ENCODE measurements around the gene ATG4C.

ATG4C gene

DNA sequence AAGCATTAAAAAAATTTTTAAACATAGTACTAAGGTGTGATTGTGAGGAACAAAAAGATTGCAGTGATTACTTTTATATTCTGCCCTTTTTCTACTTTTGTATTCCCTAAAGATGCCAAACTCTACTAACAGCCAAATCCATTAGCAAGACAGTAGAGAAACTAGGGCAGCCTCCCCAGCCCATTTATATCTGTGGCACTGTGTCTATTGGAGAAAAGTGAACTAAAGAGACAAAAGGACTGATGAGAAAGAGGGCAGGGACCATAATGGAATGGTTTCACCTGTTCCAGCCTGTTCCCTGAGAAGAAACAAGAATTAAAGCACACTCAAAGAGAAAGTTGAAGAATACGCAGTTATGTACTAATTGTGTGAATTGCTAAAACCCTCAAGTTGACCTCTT is 56.6 kb downstream of the ATG4C start:
- Mint-ChIP-seq H3K9me3 (no peaks in the 10 kb centered on the region), H3K4me3 (no peak overlapping the region), H3K4me1 (ENCODE audit: low read depth in 2 of 2) (no peaks in the 10 kb centered on the region), H3K27ac (no peak overlapping the region), H3K27me3 (no peaks in the 10 kb centered on the region), H3K36me3 (ENCODE audit: insufficient read depth) (no peaks in the 10 kb centered on the region)
- DNase-seq (no peak), ATAC-seq (replicated peaks) (no peak)

GRCh38 chr1:62841587-62842169 is 57.7 kb downstream of the ATG4C start:
- Mint-ChIP-seq H3K27me3 (no peaks in the 10 kb centered on the region), H3K9me3 (no peaks in the 10 kb centered on the region), H3K36me3 (ENCODE audit: insufficient read depth) (no peaks in the 10 kb centered on the region), H3K4me3 (no peak overlapping the region), H3K4me1 (ENCODE audit: low read depth in 2 of 2) (no peaks in the 10 kb centered on the region), H3K27ac (no peak overlapping the region)
- ATAC-seq (replicated peaks) = peak; percentile 65
- peak; percentile 10 to 18 (median 17) for DNase-seq

DNA sequence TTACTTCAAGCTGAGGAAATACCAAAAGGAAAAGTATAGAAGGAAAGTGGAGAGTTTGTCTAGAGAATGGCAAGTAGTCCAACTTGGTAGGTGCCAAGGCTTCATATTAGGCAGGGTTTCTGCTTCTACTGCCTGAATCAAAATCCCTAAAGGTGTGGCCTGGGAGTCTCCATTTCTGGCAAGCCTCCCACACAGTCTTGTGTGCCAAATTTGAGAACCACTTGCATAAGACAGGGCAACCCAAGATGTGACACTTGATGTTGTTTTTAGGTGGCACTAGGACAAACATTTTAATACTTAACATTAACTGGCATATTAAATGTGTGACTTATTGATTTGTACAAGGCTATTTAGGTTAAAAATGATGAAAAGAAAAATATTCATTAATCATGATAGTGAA is 60.1 kb downstream of the ATG4C start:
- no peaks in the 10 kb centered on the region for H3K4me1 Mint-ChIP-seq (ENCODE audit: low read depth in 2 of 2)
- H3K27me3 Mint-ChIP-seq = no peaks in the 10 kb centered on the region
- DNase-seq = no peak
- no peak overlapping the region for H3K4me3 Mint-ChIP-seq
- H3K27ac Mint-ChIP-seq = no peak overlapping the region
- no peak for ATAC-seq (replicated peaks)
- no peaks in the 10 kb centered on the region for H3K9me3 Mint-ChIP-seq
- peaks cover 2% of the 10 kb centered on the region for H3K36me3 Mint-ChIP-seq (ENCODE audit: insufficient read depth)

GRCh38 chr1:62849031-62849430 is 65.1 kb downstream of the ATG4C start:
- DNase-seq (no peak), ATAC-seq (replicated peaks) (no peak)
- H3K4me1 Mint-ChIP-seq (ENCODE audit: low read depth in 2 of 2) = no peaks in the 10 kb centered on the region
- H3K4me3 Mint-ChIP-seq = no peak overlapping the region
- peaks cover 6% of the 10 kb centered on the region for H3K36me3 Mint-ChIP-seq (ENCODE audit: insufficient read depth)
- no peaks in the 10 kb centered on the region for H3K27me3 Mint-ChIP-seq
- H3K27ac Mint-ChIP-seq = no peak overlapping the region
- H3K9me3 Mint-ChIP-seq = no peaks in the 10 kb centered on the region

DNA sequence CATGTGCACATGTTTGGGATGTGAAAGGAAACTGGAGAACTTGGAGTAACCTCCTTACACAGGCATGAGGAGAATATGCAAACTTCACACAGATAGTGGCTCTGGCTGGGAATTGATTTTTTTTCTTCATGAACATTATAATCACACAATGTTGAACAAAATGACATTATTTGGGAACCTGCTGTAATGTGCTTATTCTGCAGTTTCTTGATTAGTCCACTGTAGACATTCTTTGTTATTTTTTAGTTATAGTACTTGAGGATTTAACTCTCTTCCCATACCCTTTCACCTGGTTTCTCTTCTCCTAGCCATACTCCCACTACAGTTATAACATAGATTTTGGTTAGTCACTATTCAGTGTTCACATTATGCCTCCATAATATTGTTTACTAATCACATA is 68.3 kb downstream of the ATG4C start:
- H3K27me3 Mint-ChIP-seq = no peaks in the 10 kb centered on the region
- no peaks in the 10 kb centered on the region for H3K4me1 Mint-ChIP-seq (ENCODE audit: low read depth in 2 of 2)
- no peak for DNase-seq
- peaks cover 6% of the 10 kb centered on the region for H3K36me3 Mint-ChIP-seq (ENCODE audit: insufficient read depth)
- H3K9me3 Mint-ChIP-seq = no peaks in the 10 kb centered on the region
- H3K4me3 Mint-ChIP-seq = no peak overlapping the region
- no peak overlapping the region for H3K27ac Mint-ChIP-seq
- ATAC-seq (replicated peaks) = no peak

GRCh38 chr1:62856960-62857359 is 73.0 kb downstream of the ATG4C start:
- no peak for ATAC-seq (replicated peaks)
- H3K4me3 Mint-ChIP-seq = no peak overlapping the region

GRCh38 chr1:62869217-62869754 is 85.4 kb downstream of the ATG4C start:
- no peak for DNase-seq
- H3K36me3 Mint-ChIP-seq (ENCODE audit: insufficient read depth) = no peaks in the 10 kb centered on the region
- no peak overlapping the region for H3K27ac Mint-ChIP-seq
- H3K27me3 Mint-ChIP-seq = peaks cover 0 to 9% of the 10 kb centered on the region in 2 donors
- no peak for ATAC-seq (replicated peaks)
- no peaks in the 10 kb centered on the region for H3K4me1 Mint-ChIP-seq (ENCODE audit: low read depth in 2 of 2)
- no peaks in the 10 kb centered on the region for H3K9me3 Mint-ChIP-seq
- H3K4me3 Mint-ChIP-seq = no peak overlapping the region

More at GRCh38 chr1:62856960-62857359, 73.0 kb downstream of the ATG4C start:
- H3K27me3 Mint-ChIP-seq = no peaks in the 10 kb centered on the region
- no peaks in the 10 kb centered on the region for H3K9me3 Mint-ChIP-seq
- no peak for DNase-seq
- peaks cover 3% of the 10 kb centered on the region for H3K36me3 Mint-ChIP-seq (ENCODE audit: insufficient read depth)
- no peaks in the 10 kb centered on the region for H3K4me1 Mint-ChIP-seq (ENCODE audit: low read depth in 2 of 2)
- no peak overlapping the region for H3K27ac Mint-ChIP-seq

GRCh38 chr1:62870148-62870547 is 86.2 kb downstream of the ATG4C start:
- ATAC-seq (replicated peaks) (no peak), DNase-seq (no peak)
- H3K4me3 Mint-ChIP-seq = no peak overlapping the region
- H3K4me1 Mint-ChIP-seq (ENCODE audit: low read depth in 2 of 2) = no peaks in the 10 kb centered on the region
- no peaks in the 10 kb centered on the region for H3K36me3 Mint-ChIP-seq (ENCODE audit: insufficient read depth)
- peaks cover 6 to 12% of the 10 kb centered on the region in 2 donors for H3K27me3 Mint-ChIP-seq
- no peak overlapping the region for H3K27ac Mint-ChIP-seq
- no peaks in the 10 kb centered on the region for H3K9me3 Mint-ChIP-seq

DNA sequence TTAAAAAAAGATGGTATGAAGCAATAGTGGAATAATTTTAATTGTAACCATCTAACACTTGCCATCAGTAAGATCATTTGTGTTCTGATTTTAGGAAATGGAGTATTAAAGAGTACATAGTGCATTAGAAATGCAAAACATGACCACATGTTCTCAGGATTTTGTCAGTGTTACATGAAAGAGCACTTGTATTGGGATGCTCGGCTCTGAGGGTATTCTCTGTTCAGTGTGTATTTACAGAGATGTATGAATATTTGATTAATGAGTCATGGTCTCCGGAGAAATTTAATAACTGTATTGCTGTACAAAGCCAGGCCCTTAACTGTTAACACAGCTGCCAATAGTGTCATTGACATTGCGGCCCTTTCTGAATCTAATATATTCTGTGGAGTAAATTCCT is 91.7 kb downstream of the ATG4C start:
- DNase-seq (no peak), ATAC-seq (replicated peaks) (no peak)
- H3K36me3 Mint-ChIP-seq (ENCODE audit: insufficient read depth) = no peaks in the 10 kb centered on the region
- no peak overlapping the region for H3K4me3 Mint-ChIP-seq
- no peak overlapping the region for H3K27ac Mint-ChIP-seq
- peaks cover 38 to 41% of the 10 kb centered on the region in 2 donors for H3K27me3 Mint-ChIP-seq
- H3K4me1 Mint-ChIP-seq (ENCODE audit: low read depth in 2 of 2) = no peaks in the 10 kb centered on the region
- H3K9me3 Mint-ChIP-seq = no peaks in the 10 kb centered on the region

DNA sequence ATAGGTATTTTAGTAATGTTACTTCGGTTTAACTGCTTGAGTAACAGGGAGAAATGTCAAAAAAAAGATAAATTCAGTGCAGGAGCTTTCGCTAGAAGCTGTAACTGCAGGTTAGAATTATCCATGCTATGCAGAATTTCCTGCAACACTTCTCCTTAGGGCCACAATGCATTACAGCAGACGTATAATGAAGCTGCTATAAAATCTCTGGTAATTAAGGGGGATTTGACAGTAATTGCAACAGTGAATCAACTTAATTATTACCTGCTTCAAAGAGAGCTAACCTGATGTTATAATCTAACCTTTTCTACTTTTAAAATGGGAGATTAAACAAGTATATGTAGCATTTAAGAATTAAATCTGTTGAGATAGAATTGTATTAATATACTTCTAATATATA is 92.6 kb downstream of the ATG4C start:
- Mint-ChIP-seq H3K4me3 (no peak overlapping the region), H3K27ac (no peak overlapping the region), H3K27me3 (peaks cover 38 to 41% of the 10 kb centered on the region in 2 donors), H3K36me3 (ENCODE audit: insufficient read depth) (no peaks in the 10 kb centered on the region), H3K9me3 (no peaks in the 10 kb centered on the region), H3K4me1 (ENCODE audit: low read depth in 2 of 2) (no peaks in the 10 kb centered on the region)
- DNase-seq (no peak), ATAC-seq (replicated peaks) (no peak)

DNA sequence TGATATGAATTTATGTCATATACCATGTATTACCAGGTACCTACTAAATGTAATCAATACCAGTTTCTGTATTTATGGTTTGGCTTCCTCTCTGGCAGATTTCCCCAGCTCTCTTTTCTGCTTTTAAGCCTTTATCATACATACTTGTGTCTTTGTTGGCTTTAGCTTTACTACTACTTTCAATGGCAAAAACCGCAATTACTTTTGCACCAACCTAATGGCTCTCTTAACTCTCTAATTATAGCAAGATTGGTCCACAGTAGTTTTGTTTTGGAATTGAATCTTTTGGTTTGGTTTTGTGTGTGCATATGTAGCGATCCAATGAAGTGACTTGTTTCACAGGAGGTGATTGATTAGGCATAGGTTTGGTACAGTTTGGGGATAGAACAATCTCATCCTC is 93.6 kb downstream of the ATG4C start:
- no peak for ATAC-seq (replicated peaks)

GRCh38 chr1:62879962-62880361 is 96.0 kb downstream of the ATG4C start:
- no peak overlapping the region for H3K4me3 Mint-ChIP-seq
- H3K27me3 Mint-ChIP-seq = peaks cover 26 to 40% of the 10 kb centered on the region in 2 donors
- H3K27ac Mint-ChIP-seq = no peak overlapping the region
- no peak for DNase-seq
- no peak for ATAC-seq (replicated peaks)
- H3K36me3 Mint-ChIP-seq (ENCODE audit: insufficient read depth) = no peaks in the 10 kb centered on the region
- no peaks in the 10 kb centered on the region for H3K9me3 Mint-ChIP-seq
- no peaks in the 10 kb centered on the region for H3K4me1 Mint-ChIP-seq (ENCODE audit: low read depth in 2 of 2)

More for the DNA sequence above, 93.6 kb downstream of the ATG4C start:
- Mint-ChIP-seq H3K36me3 (ENCODE audit: insufficient read depth) (no peaks in the 10 kb centered on the region), H3K4me3 (no peak overlapping the region), H3K27me3 (peaks cover 38 to 41% of the 10 kb centered on the region in 2 donors), H3K27ac (no peak overlapping the region), H3K4me1 (ENCODE audit: low read depth in 2 of 2) (no peaks in the 10 kb centered on the region), H3K9me3 (no peaks in the 10 kb centered on the region)
- DNase-seq = no peak

DNA sequence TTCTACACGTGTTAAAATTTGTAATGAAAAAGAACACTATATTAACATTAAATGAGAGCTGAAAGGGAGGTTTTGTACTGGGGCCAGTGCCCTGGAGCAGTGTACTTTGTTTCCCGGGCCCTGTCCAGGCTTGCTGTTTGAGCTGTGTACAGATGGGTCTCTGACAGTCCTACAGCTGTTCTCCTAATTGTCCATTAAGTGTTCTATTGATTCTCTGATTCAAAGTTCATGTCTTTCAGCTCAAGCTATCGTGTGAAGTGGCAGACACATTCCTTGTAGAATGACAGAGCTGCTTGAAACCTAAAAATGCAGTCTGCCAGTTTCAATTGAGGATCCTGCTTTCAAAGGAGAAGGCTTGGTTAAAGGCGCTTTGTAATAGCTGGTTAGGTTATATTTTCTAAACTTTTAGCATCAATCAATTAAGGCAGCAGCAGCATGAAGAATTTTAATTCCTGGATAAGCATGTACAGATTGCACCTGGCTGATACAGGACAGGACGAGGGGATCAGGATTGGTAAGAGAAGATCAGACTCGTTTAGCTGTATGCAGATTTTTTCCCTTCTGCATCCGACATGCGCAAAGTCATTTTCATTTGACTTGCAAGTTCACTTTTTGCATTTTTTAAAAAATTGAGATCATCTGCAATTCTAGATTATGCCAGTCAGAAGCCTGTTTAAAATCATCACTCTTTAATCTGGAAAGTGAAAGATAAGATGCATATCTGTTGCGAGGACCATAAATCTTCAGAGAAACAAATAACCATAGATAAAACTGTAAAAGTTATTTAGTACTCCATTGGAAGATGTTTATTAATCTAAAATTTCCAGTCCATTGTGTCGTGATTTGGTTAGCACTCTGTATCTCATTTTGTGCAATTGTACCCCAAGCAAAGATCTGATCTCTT is 98.5 kb downstream of the ATG4C start:
- DNase-seq (no peak), ATAC-seq (replicated peaks) (no peak)
- Mint-ChIP-seq H3K9me3 (no peaks in the 10 kb centered on the region), H3K27me3 (peaks cover 39 to 48% of the 10 kb centered on the region in 2 donors), H3K36me3 (ENCODE audit: insufficient read depth) (no peaks in the 10 kb centered on the region), H3K4me1 (ENCODE audit: low read depth in 2 of 2) (no peaks in the 10 kb centered on the region), H3K27ac (no peak overlapping the region), H3K4me3 (no peak overlapping the region)

Measured in effector memory CD8-positive, alpha-beta T cell (primary cell).